Measurements from ENCODE around the gene ALDOA. TPM values are rescaled to one million over a fixed set of nuclear protein-coding genes. Genes with fewer than 3 reads are reported as not detected.

Gene ALDOA
- total and polyA plus RNA-seq, 10 of the 15 experiments (the other 5 are each of a cell fraction or from before 2014, with no cell fraction given), result 218 to 2,339 (median 1,095) TPM

GRCh38 chr16:30086291-30087140, 21.0 kb downstream of the ALDOA start:
- CTCF ChIA-PET, result no interaction called here
- TF ChIP-seq POLR2AphosphoS5 (IDR thresholded peaks at IDR 0.05; ENCODE audit: low read length) (peak; percentile 57; the same call in 1 of the 2 replicates), SIX5 (IDR thresholded peaks at IDR 0.05; ENCODE audit: low read depth, low read length, severe bottlenecking) (no peak), SUPT20H (IDR thresholded peaks at IDR 0.05; ENCODE audit: borderline replicate concordance, control insufficient read depth, low read depth, low read length) (no peak), PKNOX1 (IDR thresholded peaks at IDR 0.05) (no peak)
- in situ Hi-C loops (cut with MboI) (loop anchor here (25.0 kb wide), 1 partner anchor 1801 kb away; no protein-coding TSS in a partner anchor), intact Hi-C loops (cut with micrococcal nuclease; ENCODE audit: unreplicated experiment) (no loop called here)
- peaks cover 18 to 27% of the 10 kb centered on the region in 2 experiments; a peak in 3 of 4 replicates for H3K36me3 ChIP-seq (ENCODE audit: control insufficient read depth in 2 of 2, insufficient read depth in 2 of 2, low read length in 1 of 2)
- ATAC-seq, result no peak
- no peak overlapping the region for H3K4me3 ChIP-seq
- H4K20me1 ChIP-seq (ENCODE audit: control insufficient read depth, insufficient read depth), result no peaks in the 10 kb centered on the region
- no peak overlapping the region for H3K9ac ChIP-seq (ENCODE audit: control insufficient read depth, insufficient read depth, low read length)
- no peaks in the 10 kb centered on the region for H3K27me3 ChIP-seq (replicated peaks in 1 of 2; ENCODE audit: control insufficient read depth in 2 of 2, insufficient read depth in 2 of 2, low read length in 1 of 2)
- no peaks in the 10 kb centered on the region for H3K9me3 ChIP-seq (replicated peaks; ENCODE audit: control insufficient read depth, insufficient read depth, low read length)
- no peak for DNase-seq (ENCODE audit: low read depth, low spot score)
- RAD21 ChIA-PET (ENCODE audit: unreplicated experiment), result no interaction called here
- no peak overlapping the region for H3K4me2 ChIP-seq (ENCODE audit: control insufficient read depth, insufficient read depth)
- no peak overlapping the region for H2AFZ ChIP-seq (ENCODE audit: control insufficient read depth, low read depth, low read length)
- no peak overlapping the region for H3K27ac ChIP-seq (ENCODE audit: control insufficient read depth, insufficient read depth)
- SMC1A ChIA-PET (ENCODE audit: uncharacterized antibody, unreplicated experiment), result no interaction called here
- H3K79me2 ChIP-seq (ENCODE audit: control insufficient read depth, insufficient read depth, low read length), result no peaks in the 10 kb centered on the region
- POLR2A ChIA-PET, result interaction anchor here (0.8 kb wide), 1 partner anchor 20 kb away, joined by 5 read pairs; the partner anchor contains the start of gene ALDOA
- WGBS (ENCODE audit: insufficient coverage, insufficient replicate concordance, low lambda C conversion rate, missing lambda C conversion rate), result 64% methylated on average over 26 of the region's 27 CpGs
- BruUV-seq (replicated peaks), result no TSS peak
- no peak for FAIRE-seq
- peaks cover 2% of the 10 kb centered on the region; the same call in 1 of the 2 replicates for H3K4me1 ChIP-seq (ENCODE audit: control insufficient read depth, insufficient read depth, low read length)

All from GM12878 (cell line).